ENCODE data around the gene CLEC4M. TPM values are rescaled to one million over a fixed set of nuclear protein-coding genes. Genes with fewer than 3 reads are reported as not detected.

The CLEC4M gene
- total and polyA plus RNA-seq, 2 of the 8 experiments (the other 6 are each of a cell fraction or from before 2014, with no cell fraction given), result not detected

DNA sequence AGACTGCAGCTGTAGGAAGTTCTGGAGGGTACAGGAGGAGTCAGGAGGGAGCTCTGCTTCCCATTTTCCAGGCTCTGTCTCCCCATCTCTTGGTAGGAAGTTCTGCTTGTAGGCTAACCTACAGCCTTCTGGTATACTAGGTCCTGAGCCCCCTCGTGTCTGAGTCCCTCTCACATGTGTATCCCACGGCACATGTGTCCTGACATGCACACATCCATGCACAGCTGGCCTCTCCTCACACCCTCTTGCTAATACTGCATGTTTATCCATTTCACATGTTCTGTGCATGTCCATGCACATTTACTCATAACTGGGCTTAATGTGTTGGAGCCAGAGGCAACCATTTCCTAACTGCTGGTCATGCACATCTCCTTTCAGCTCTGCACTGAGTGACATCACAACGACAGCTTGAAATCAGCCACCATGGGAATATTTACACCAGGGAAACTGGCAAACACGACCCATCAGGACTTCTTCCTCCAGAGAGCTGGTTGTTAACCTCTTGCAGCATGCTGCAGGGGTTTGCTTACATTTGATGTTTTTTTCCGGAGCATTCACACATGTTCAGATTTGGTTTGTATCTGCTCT, 18.8 kb upstream of the CLEC4M start:
- Histone ChIP-seq H4K91ac (replicated peaks; ENCODE audit: insufficient read length, low read length) (no peak overlapping the region), H3K4me3 (ENCODE audit: extremely low read depth in 1 of 4, insufficient read depth in 2 of 4, low read depth in 3 of 4, low read length in 4 of 4) (no peak overlapping the region), H3K23ac (ENCODE audit: insufficient read length) (no peak overlapping the region), H4K20me1 (replicated peaks in 1 of 2; ENCODE audit: control insufficient read depth in 1 of 2, insufficient read depth in 2 of 2, low read length in 2 of 2) (no peaks in the 10 kb centered on the region), H2BK5ac (ENCODE audit: low read depth, low read length) (no peak overlapping the region), H3K27ac (ENCODE audit: low read depth, low read length) (no peak overlapping the region), H3K36me3 (ENCODE audit: control insufficient read depth in 2 of 4, insufficient read depth in 4 of 4, low read length in 3 of 4) (no peaks in the 10 kb centered on the region), H3K23me2 (ENCODE audit: low read depth, low read length) (no peaks in the 10 kb centered on the region), H2AFZ (ENCODE audit: low read length) (no peak overlapping the region), H4K5ac (ENCODE audit: insufficient read length, low read depth, low read length) (no peak overlapping the region), H2BK12ac (ENCODE audit: low read depth, low read length) (no peak overlapping the region), H3K56ac (replicated peaks; ENCODE audit: insufficient read length, low read depth, low read length) (no peak overlapping the region), H3K18ac (ENCODE audit: extremely low read depth, low read length) (no peak overlapping the region), H2BK15ac (ENCODE audit: low read length) (no peak overlapping the region), H3K79me2 (ENCODE audit: control insufficient read depth in 1 of 2, insufficient read depth in 2 of 2, low read length in 2 of 2) (no peaks in the 10 kb centered on the region), H3K4me2 (ENCODE audit: insufficient read depth in 1 of 2, low read depth in 2 of 2, low read length in 2 of 2) (no peak overlapping the region), H3K4ac (replicated peaks; ENCODE audit: insufficient read length, low read depth, low read length) (no peak overlapping the region), H2BK20ac (ENCODE audit: low read length) (no peak overlapping the region), H3K14ac (ENCODE audit: insufficient read length) (no peak overlapping the region), H2AK5ac (ENCODE audit: low read depth, low read length) (no peak overlapping the region), H3K79me1 (ENCODE audit: low read depth, low read length) (no peaks in the 10 kb centered on the region), H3K9ac (replicated peaks in 1 of 4; ENCODE audit: extremely low read depth in 1 of 4, low read depth in 3 of 4, low read length in 3 of 4) (no peak overlapping the region), H3K9me3 (ENCODE audit: insufficient read depth in 2 of 2, low read depth in 1 of 2, low read length in 1 of 2) (no peaks in the 10 kb centered on the region; a peak in 1 of 4 replicates), H3K4me1 (replicated peaks in 1 of 4; ENCODE audit: control insufficient read depth in 3 of 4, insufficient read depth in 4 of 4, low read length in 3 of 4) (peaks cover 3 to 15% (median 9%) of the 10 kb centered on the region in 4 experiments; a peak in 6 of 7 replicates), H2BK120ac (replicated peaks; ENCODE audit: low read depth, low read length) (no peak overlapping the region), H4K8ac (ENCODE audit: extremely low read depth, insufficient read depth, low read length) (no peak overlapping the region), H3K27me3 (replicated peaks in 1 of 4; ENCODE audit: control insufficient read depth in 3 of 4, extremely low read depth in 1 of 4, insufficient read depth in 3 of 4, low read length in 3 of 4) (peaks cover 0 to 2% (median 0%) of the 10 kb centered on the region in 4 experiments; a peak in 1 of 7 replicates)
- FAIRE-seq (no peak), DNase-seq (ENCODE audit: low read depth in 1 of 2, low spot score in 2 of 2) (no peak)
- WGBS, 2 experiments (ENCODE audit: extremely low coverage in 1 of 2, insufficient coverage in 1 of 2, insufficient read length in 1 of 2, insufficient replicate concordance in 2 of 2, low coverage in 1 of 2, low lambda C conversion rate in 2 of 2, missing lambda C conversion rate in 1 of 2), result 89% methylated on average over 5 of the region's 5 CpGs; no CpG with 5 or more reads in 1 of the 2 experiments
- POLR2A ChIA-PET (ENCODE audit: partially characterized antibody), result no interaction called here
- CTCF ChIA-PET (ENCODE audit: partially characterized antibody), result interaction anchor here (0.7 kb wide), 1 partner anchor 22 kb away, joined by 3 read pairs; no protein-coding TSS in a partner anchor
- no peak for TF ChIP-seq SRF (IDR thresholded peaks at IDR 0.05; ENCODE audit: low read depth, low read length)

Data from H1 (cell line).